Measurements from ENCODE around the gene TRAPPC12. TPM values are rescaled to one million over a fixed set of nuclear protein-coding genes. Genes with fewer than 3 reads are reported as not detected.

TRAPPC12 gene
- total and polyA plus RNA-seq, 4 experiments from 2014 or later = 18.0 to 137 (median 94.7) TPM

GRCh38 chr2:3435445-3435844, 56.0 kb downstream of the TRAPPC12 start:
- Mint-ChIP-seq H3K4me1 (peaks cover 9 to 15% (median 13%) of the 10 kb centered on the region in 4 donors), H3K27me3 (no peaks in the 10 kb centered on the region), H3K27ac (no peak overlapping the region), H3K4me3 (no peak overlapping the region), H3K36me3 (peaks cover 23 to 35% of the 10 kb centered on the region in 2 donors), H3K9me3 (no peaks in the 10 kb centered on the region)
- ChIA-PET POLR2A (ENCODE audit: partially characterized antibody) (no interaction called here), CTCF (ENCODE audit: partially characterized antibody) (interaction anchor here (4.1 kb wide), 1 partner anchor 12 kb away, joined by 35 read pairs; no protein-coding TSS in a partner anchor)
- Histone ChIP-seq H3K4me3 (ENCODE audit: low read length in 2 of 2) (no peak overlapping the region), H3K9me3 (ENCODE audit: control insufficient read depth in 1 of 2, low read length in 2 of 2) (no peaks in the 10 kb centered on the region), H3K27ac (ENCODE audit: low read depth, low read length) (no peak overlapping the region), H3K4me1 (ENCODE audit: insufficient read depth, low read length) (no peaks in the 10 kb centered on the region), H3K27me3 (ENCODE audit: insufficient read depth, low read length) (no peaks in the 10 kb centered on the region), H3K36me3 (ENCODE audit: insufficient read depth, low read length) (peaks cover 11% of the 10 kb centered on the region)
- intact Hi-C loops (cut with micrococcal nuclease) = no loop called here
- DNase-seq = no peak

- H3K9me3 Mint-ChIP-seq = no peaks in the 10 kb centered on the region
- Histone ChIP-seq H3K36me3 (ENCODE audit: insufficient read depth, low read length) (peaks cover 13% of the 10 kb centered on the region), H3K4me1 (ENCODE audit: insufficient read depth, low read length) (no peaks in the 10 kb centered on the region), H3K27me3 (ENCODE audit: insufficient read depth, low read length) (no peaks in the 10 kb centered on the region), H3K9me3 (ENCODE audit: control insufficient read depth in 1 of 2, low read length in 2 of 2) (no peaks in the 10 kb centered on the region), H3K27ac (ENCODE audit: low read depth, low read length) (no peak overlapping the region), H3K4me3 (ENCODE audit: low read length in 2 of 2) (no peak overlapping the region)
- CTCF ChIA-PET (ENCODE audit: partially characterized antibody) = interaction anchor here (1.1 to 1.4 kb wide), 3 partner anchors 16 to 24 kb away, joined by 4 to 8 read pairs (median 5); no protein-coding TSS in a partner anchor
- H3K4me1 Mint-ChIP-seq = peaks cover 18 to 29% (median 24%) of the 10 kb centered on the region in 4 donors
- POLR2A ChIA-PET (ENCODE audit: partially characterized antibody) = interaction anchor here (0.5 kb wide), 1 partner anchor 134 kb away, joined by 4 read pairs; no protein-coding TSS in a partner anchor
- no peak overlapping the region for H3K4me3 Mint-ChIP-seq
- no peaks in the 10 kb centered on the region for H3K27me3 Mint-ChIP-seq
- H3K36me3 Mint-ChIP-seq = peaks cover 19 to 25% of the 10 kb centered on the region in 2 donors
- H3K27ac Mint-ChIP-seq = peak overlapping the region in 3 of 7 donors; percentile 11 to 70 (median 15)
- DNase-seq = no peak
- intact Hi-C loops (cut with micrococcal nuclease) = no loop called here
Observed at GRCh38 chr2:3440477-3440876, 61.0 kb downstream of the TRAPPC12 start.

- Mint-ChIP-seq H3K4me3 (no peak overlapping the region), H3K27ac (peak overlapping the region in 4 of 7 donors; percentile 7 to 82 (median 69))
Observed at GRCh38 chr2:3441465-3441864, 62.0 kb downstream of the TRAPPC12 start.

GRCh38 chr2:3442185-3442584, 62.7 kb downstream of the TRAPPC12 start:
- peaks cover 18 to 29% (median 24%) of the 10 kb centered on the region in 4 donors for H3K4me1 Mint-ChIP-seq
- Histone ChIP-seq H3K4me1 (ENCODE audit: insufficient read depth, low read length) (no peaks in the 10 kb centered on the region), H3K4me3 (ENCODE audit: low read length in 2 of 2) (no peak overlapping the region), H3K9me3 (ENCODE audit: control insufficient read depth in 1 of 2, low read length in 2 of 2) (no peaks in the 10 kb centered on the region), H3K27me3 (ENCODE audit: insufficient read depth, low read length) (no peaks in the 10 kb centered on the region), H3K27ac (ENCODE audit: low read depth, low read length) (no peak overlapping the region), H3K36me3 (ENCODE audit: insufficient read depth, low read length) (peaks cover 21% of the 10 kb centered on the region)
- DNase-seq = no peak
- CTCF ChIA-PET (ENCODE audit: partially characterized antibody) = interaction anchor here (1.0 to 1.4 kb wide), 2 partner anchors 13 to 16 kb away, joined by 3 to 4 read pairs; no protein-coding TSS in a partner anchor
- intact Hi-C loops (cut with micrococcal nuclease) = no loop called here
- no peaks in the 10 kb centered on the region for H3K27me3 Mint-ChIP-seq
- H3K27ac Mint-ChIP-seq = peak overlapping the region in 1 of 7 donors; percentile 55
- peaks cover 34 to 38% of the 10 kb centered on the region in 2 donors for H3K36me3 Mint-ChIP-seq
- no peaks in the 10 kb centered on the region for H3K9me3 Mint-ChIP-seq
- POLR2A ChIA-PET (ENCODE audit: partially characterized antibody) = interaction anchor here (0.9 kb wide), 1 partner anchor 15 kb away, joined by 3 read pairs; no protein-coding TSS in a partner anchor
- H3K4me3 Mint-ChIP-seq = no peak overlapping the region

More at GRCh38 chr2:3441465-3441864, 62.0 kb downstream of the TRAPPC12 start:
- Histone ChIP-seq H3K4me3 (ENCODE audit: low read length in 2 of 2) (no peak overlapping the region), H3K27ac (ENCODE audit: low read depth, low read length) (no peak overlapping the region), H3K9me3 (ENCODE audit: control insufficient read depth in 1 of 2, low read length in 2 of 2) (no peaks in the 10 kb centered on the region), H3K36me3 (ENCODE audit: insufficient read depth, low read length) (peaks cover 16% of the 10 kb centered on the region), H3K27me3 (ENCODE audit: insufficient read depth, low read length) (no peaks in the 10 kb centered on the region), H3K4me1 (ENCODE audit: insufficient read depth, low read length) (no peaks in the 10 kb centered on the region)
- Mint-ChIP-seq H3K36me3 (peaks cover 29 to 32% of the 10 kb centered on the region in 2 donors), H3K4me1 (peaks cover 18 to 29% (median 24%) of the 10 kb centered on the region in 4 donors), H3K27me3 (no peaks in the 10 kb centered on the region), H3K9me3 (no peaks in the 10 kb centered on the region)
- POLR2A ChIA-PET (ENCODE audit: partially characterized antibody) = interaction anchor here (0.9 kb wide), 1 partner anchor 14 kb away, joined by 3 read pairs; no protein-coding TSS in a partner anchor
- CTCF ChIA-PET (ENCODE audit: partially characterized antibody) = interaction anchor here (1.0 to 1.4 kb wide), 3 partner anchors 13 to 17 kb away, joined by 3 to 5 read pairs (median 4); no protein-coding TSS in a partner anchor
- no peak for DNase-seq
- intact Hi-C loops (cut with micrococcal nuclease) = no loop called here

- Mint-ChIP-seq H3K27ac (no peak overlapping the region), H3K4me3 (no peak overlapping the region), H3K9me3 (no peaks in the 10 kb centered on the region), H3K36me3 (peaks cover 36 to 44% of the 10 kb centered on the region in 2 donors), H3K27me3 (no peaks in the 10 kb centered on the region), H3K4me1 (peaks cover 18 to 29% (median 24%) of the 10 kb centered on the region in 4 donors)
- ChIA-PET POLR2A (ENCODE audit: partially characterized antibody) (no interaction called here), CTCF (ENCODE audit: partially characterized antibody) (interaction anchor here (1.7 kb wide), 1 partner anchor 19 kb away, joined by 7 read pairs; no protein-coding TSS in a partner anchor)
- no peaks in the 10 kb centered on the region for H3K4me1 ChIP-seq (ENCODE audit: insufficient read depth, low read length)
- no peaks in the 10 kb centered on the region for H3K9me3 ChIP-seq (ENCODE audit: control insufficient read depth in 1 of 2, low read length in 2 of 2)
- intact Hi-C loops (cut with micrococcal nuclease) = no loop called here
- no peak for DNase-seq
- H3K27me3 ChIP-seq (ENCODE audit: insufficient read depth, low read length) = no peaks in the 10 kb centered on the region
- no peak overlapping the region for H3K27ac ChIP-seq (ENCODE audit: low read depth, low read length)
- no peak overlapping the region for H3K4me3 ChIP-seq (ENCODE audit: low read length in 2 of 2)
- peaks cover 27% of the 10 kb centered on the region for H3K36me3 ChIP-seq (ENCODE audit: insufficient read depth, low read length)
Observed at GRCh38 chr2:3443083-3443482, 63.6 kb downstream of the TRAPPC12 start.

GRCh38 chr2:3443506-3444084, 64.1 kb downstream of the TRAPPC12 start:
- Histone ChIP-seq H3K36me3 (ENCODE audit: insufficient read depth, low read length) (peaks cover 29% of the 10 kb centered on the region), H3K4me1 (ENCODE audit: insufficient read depth, low read length) (no peaks in the 10 kb centered on the region), H3K27ac (ENCODE audit: low read depth, low read length) (no peak overlapping the region), H3K4me3 (ENCODE audit: low read length in 2 of 2) (no peak overlapping the region), H3K9me3 (ENCODE audit: control insufficient read depth in 1 of 2, low read length in 2 of 2) (no peaks in the 10 kb centered on the region), H3K27me3 (ENCODE audit: insufficient read depth, low read length) (no peaks in the 10 kb centered on the region)
- no peak for DNase-seq
- ChIA-PET CTCF (ENCODE audit: partially characterized antibody) (interaction anchor here (1.1 to 1.7 kb wide), 2 partner anchors 19 to 21 kb away, joined by 3 to 7 read pairs; no protein-coding TSS in a partner anchor), POLR2A (ENCODE audit: partially characterized antibody) (no interaction called here)
- H3K27me3 Mint-ChIP-seq = no peaks in the 10 kb centered on the region
- H3K4me3 Mint-ChIP-seq = no peak overlapping the region
- no peak overlapping the region for H3K27ac Mint-ChIP-seq
- peaks cover 18 to 29% (median 23%) of the 10 kb centered on the region in 4 donors for H3K4me1 Mint-ChIP-seq
- no peaks in the 10 kb centered on the region for H3K9me3 Mint-ChIP-seq
- intact Hi-C loops (cut with micrococcal nuclease) = no loop called here
- H3K36me3 Mint-ChIP-seq = peaks cover 36 to 45% of the 10 kb centered on the region in 2 donors

GRCh38 chr2:3445891-3446290, 66.4 kb downstream of the TRAPPC12 start:
- no peak overlapping the region for H3K27ac ChIP-seq (ENCODE audit: low read depth, low read length)
- no peaks in the 10 kb centered on the region for H3K9me3 ChIP-seq (ENCODE audit: control insufficient read depth in 1 of 2, low read length in 2 of 2)
- Mint-ChIP-seq H3K27me3 (no peaks in the 10 kb centered on the region), H3K4me3 (no peak overlapping the region), H3K36me3 (peaks cover 44 to 65% of the 10 kb centered on the region in 2 donors), H3K4me1 (peaks cover 4 to 11% (median 6%) of the 10 kb centered on the region in 4 donors), H3K9me3 (no peaks in the 10 kb centered on the region), H3K27ac (peak overlapping the region in 1 of 7 donors; percentile 14)
- intact Hi-C loops (cut with micrococcal nuclease) = no loop called here
- no peak overlapping the region for H3K4me3 ChIP-seq (ENCODE audit: low read length in 2 of 2)
- no peaks in the 10 kb centered on the region for H3K27me3 ChIP-seq (ENCODE audit: insufficient read depth, low read length)
- ChIA-PET CTCF (ENCODE audit: partially characterized antibody) (interaction anchor here (1.4 kb wide), 1 partner anchor 23 kb away, joined by 4 read pairs; no protein-coding TSS in a partner anchor), POLR2A (ENCODE audit: partially characterized antibody) (no interaction called here)
- no peak for DNase-seq
- H3K4me1 ChIP-seq (ENCODE audit: insufficient read depth, low read length) = no peaks in the 10 kb centered on the region
- peaks cover 40% of the 10 kb centered on the region for H3K36me3 ChIP-seq (ENCODE audit: insufficient read depth, low read length)
